PC-3 (cell line): ENCODE measurements around the gene SLC39A11. TPM values are rescaled to one million over a fixed set of nuclear protein-coding genes. Genes with fewer than 3 reads are reported as not detected.
A peak's percentile ranks its signal among the peaks of the same experiment; 100 is the strongest.

ENCODE experiments used
- ATAC-seq: fragments of 200-7000 bp; cut with Tn5 transposase; 2 replicates; pipeline ENCODE4 v1.9.1; 2020; ENCODE audit warnings: mild to moderate bottlenecking, moderate library complexity
- BruUV-seq: library from RNA; stranded (reverse); fragments of 400-500 nt; replicated peaks from 2 replicates; lab custom pipeline; 2021; lab: Mats Ljungman, UMichigan
- CTCF ChIA-PET: fragments of 300-600 bp; sonication (Branson Sonifier 250); formaldehyde crosslinking; loops from one replicate; lab custom pipeline; 2022; ENCODE audit warnings: antibody characterized with exemption; lab: Charles Lee
- POLR2A ChIA-PET: fragments of 300-600 bp; sonication (Branson Sonifier 250); formaldehyde crosslinking; loops from one replicate; lab custom pipeline; 2022; ENCODE audit warnings: antibody characterized with exemption; ENCODE audit not compliant: unreplicated experiment; lab: Charles Lee
- DNase-seq: peaks from one replicate; pipeline ENCODE4 v3.0.0-alpha.2; 2015
- H2AFZ ChIP-seq: fragments of 300-600 bp; sonication (generic); 2 replicates; pipeline ENCODE4 v1.6.0; 2016; ENCODE audit warnings: antibody characterized with exemption, low read length
- H3F3A ChIP-seq: fragments of 300-600 bp; sonication (generic); one replicate; pipeline ENCODE4 v1.6.0; 2017; ENCODE audit warnings: antibody characterized with exemption, low read length, control low read depth, mild to moderate bottlenecking; ENCODE audit not compliant: unreplicated experiment
- H3K27ac ChIP-seq: fragments of 300-600 bp; sonication (generic); 2 replicates; pipeline ENCODE4 v1.5.1; 2016; ENCODE audit warnings: mild to moderate bottlenecking, low read length
- H3K27me3 ChIP-seq: fragments of 300-600 bp; sonication (generic); 2 replicates; pipeline ENCODE4 v1.6.1; 2016; ENCODE audit warnings: low read length, mixed read lengths
- H3K36me3 ChIP-seq: fragments of 300-600 bp; sonication (generic); 2 replicates; pipeline ENCODE4 v1.6.1; 2016; ENCODE audit warnings: low read depth, mixed run types, low read length, mixed read lengths
- H3K4me1 ChIP-seq: fragments of 300-600 bp; sonication (generic); 2 replicates; pipeline ENCODE4 v1.5.1; 2016; ENCODE audit warnings: low read length; ENCODE audit not compliant: insufficient read depth
- H3K4me2 ChIP-seq: fragments of 300-600 bp; sonication (generic); 2 replicates; pipeline ENCODE4 v1.6.0; 2016; ENCODE audit warnings: low read length
- H3K4me3 ChIP-seq: fragments of 300-600 bp; sonication (generic); 2 replicates; pipeline ENCODE4 v1.5.1; 2016; ENCODE audit warnings: mild to moderate bottlenecking, low read length, mixed read lengths
- H3K79me2 ChIP-seq: fragments of 300-600 bp; sonication (generic); 2 replicates; pipeline ENCODE4 v1.6.1; 2017; ENCODE audit warnings: low read length, mixed read lengths
- H3K9ac ChIP-seq: fragments of 300-600 bp; sonication (generic); 2 replicates; pipeline ENCODE4 v1.6.0; 2016; ENCODE audit warnings: mild to moderate bottlenecking, low read length
- H3K9me2 ChIP-seq: fragments of 300-600 bp; sonication (generic); replicated peaks from 2 replicates; pipeline ENCODE4 v1.6.1; 2016; ENCODE audit warnings: mixed run types, low read length, mixed read lengths
- H3K9me3 ChIP-seq: fragments of 300-600 bp; sonication (generic); 2 replicates; pipeline ENCODE4 v1.6.1; 2016; ENCODE audit warnings: low read length, mixed read lengths
- H4K20me1 ChIP-seq: fragments of 300-600 bp; sonication (generic); 2 replicates; pipeline ENCODE4 v1.6.1; 2016; ENCODE audit warnings: low read length, mixed read lengths
- CTCF ChIP-seq: fragments of 300-600 bp; sonication (generic); conservative IDR thresholded peaks from 2 replicates; pipeline ENCODE4 v1.5.1; 2017; ENCODE audit warnings: antibody characterized with exemption, low read depth, mild to moderate bottlenecking, low read length
- EZH2 ChIP-seq: fragments of 300-600 bp; sonication (generic); IDR thresholded peaks from one replicate; pipeline ENCODE4 v1.6.1; 2017; ENCODE audit warnings: antibody characterized with exemption, mild to moderate bottlenecking, low read length; ENCODE audit not compliant: unreplicated experiment
- EZH2phosphoT487 ChIP-seq: fragments of 300-600 bp; sonication (generic); IDR thresholded peaks from 2 replicates; pipeline ENCODE4 v1.6.1; 2018; ENCODE audit warnings: mild to moderate bottlenecking, antibody characterized with exemption, low read length, borderline replicate concordance
- intact Hi-C: fragments of 100-400 bp; cut with micrococcal nuclease; formaldehyde crosslinking; loops from 2 replicates; pipeline ENCODE4 v1.9.0; 2023
- total RNA-seq: library from RNA; depleted of rRNA; stranded (reverse); fragments of >200 nt; gene quantifications from 2 replicates; pipeline ENCODE4 v1.2.3, GENCODE V29; 2014

Gene SLC39A11
- total RNA-seq, 1 experiment from 2014 or later = 37.7 TPM

GRCh38 chr17:72700226-72700625 is 392.3 kb downstream of the SLC39A11 start:
- POLR2A ChIA-PET = interaction anchor here (0.6 kb wide), 1 partner anchor 32 kb away, joined by 7 read pairs; no protein-coding TSS in a partner anchor
- Histone ChIP-seq H3K9me3 (no peaks in the 10 kb centered on the region), H3K4me3 (no peak overlapping the region), H3K9ac (peak overlapping the region; percentile 67), H4K20me1 (no peaks in the 10 kb centered on the region), H3F3A (no peaks in the 10 kb centered on the region), H3K9me2 (no peaks in the 10 kb centered on the region), H3K36me3 (no peaks in the 10 kb centered on the region), H2AFZ (no peak overlapping the region), H3K27me3 (no peaks in the 10 kb centered on the region), H3K4me1 (peaks cover 55% of the 10 kb centered on the region), H3K79me2 (no peaks in the 10 kb centered on the region), H3K27ac (peak overlapping the region; percentile 91), H3K4me2 (peak overlapping the region; percentile 41)
- intact Hi-C loops = no loop called here
- no peak for ATAC-seq
- TF ChIP-seq CTCF = no peak
- CTCF ChIA-PET = interaction anchor here (1.0 kb wide), 1 partner anchor 139 kb away, joined by 3 read pairs; no protein-coding TSS in a partner anchor
- BruUV-seq = no TSS peak
- DNase-seq = no peak

- BruUV-seq = no TSS peak
- Histone ChIP-seq H3K27me3 (no peaks in the 10 kb centered on the region), H3K79me2 (no peaks in the 10 kb centered on the region), H3K9me2 (no peaks in the 10 kb centered on the region), H3K27ac (peak overlapping the region; percentile 91), H3F3A (no peaks in the 10 kb centered on the region), H3K9me3 (no peaks in the 10 kb centered on the region), H3K4me2 (peak overlapping the region; percentile 41), H2AFZ (no peak overlapping the region), H3K36me3 (no peaks in the 10 kb centered on the region), H3K4me1 (peaks cover 55% of the 10 kb centered on the region), H3K4me3 (no peak overlapping the region), H4K20me1 (no peaks in the 10 kb centered on the region), H3K9ac (peak overlapping the region; percentile 67)
- TF ChIP-seq EZH2 (no peak), CTCF (no peak), EZH2phosphoT487 (no peak)
- CTCF ChIA-PET = interaction anchor here (1.0 kb wide), 1 partner anchor 138 kb away, joined by 3 read pairs; no protein-coding TSS in a partner anchor
- peak; percentile 92 for DNase-seq
- intact Hi-C loops = loop anchor here (1.0 kb wide), 1 partner anchor 15 kb away; no protein-coding TSS in a partner anchor
- ATAC-seq = peak; percentile 91
- POLR2A ChIA-PET = no interaction called here
Observed at GRCh38 chr17:72699545-72699944, 392.9 kb downstream of the SLC39A11 start.

GRCh38 chr17:72697602-72698146 is 394.8 kb downstream of the SLC39A11 start:
- no peak overlapping the region for H3K4me3 ChIP-seq
- no peaks in the 10 kb centered on the region for H3K9me3 ChIP-seq
- H3K27me3 ChIP-seq = no peaks in the 10 kb centered on the region
- no peak for TF ChIP-seq CTCF
- TF ChIP-seq EZH2 = no peak
- TF ChIP-seq EZH2phosphoT487 = no peak
- POLR2A ChIA-PET = no interaction called here
- H3K27ac ChIP-seq = peak overlapping the region; percentile 91
- no peak overlapping the region for H3K4me2 ChIP-seq
- DNase-seq (peak; percentile 18), ATAC-seq (no peak)
- no peak overlapping the region for H2AFZ ChIP-seq
- CTCF ChIA-PET = no interaction called here
- H3K9me2 ChIP-seq = no peaks in the 10 kb centered on the region
- no TSS peak for BruUV-seq
- H4K20me1 ChIP-seq = no peaks in the 10 kb centered on the region
- intact Hi-C loops = no loop called here
- no peaks in the 10 kb centered on the region for H3K36me3 ChIP-seq
- H3F3A ChIP-seq = peaks cover 1% of the 10 kb centered on the region
- peak overlapping the region; percentile 67; the same call in 1 of the 2 replicates for H3K9ac ChIP-seq
- peaks cover 48% of the 10 kb centered on the region for H3K4me1 ChIP-seq
- no peaks in the 10 kb centered on the region for H3K79me2 ChIP-seq
